ENCODE data around the gene OSBP2. TPM values are rescaled to one million over a fixed set of nuclear protein-coding genes. Genes with fewer than 3 reads are reported as not detected.

OSBP2 gene
- total RNA-seq, 3 donors from 2014 or later, result 2.9 to 5.3 (median 3.4) TPM

DNA sequence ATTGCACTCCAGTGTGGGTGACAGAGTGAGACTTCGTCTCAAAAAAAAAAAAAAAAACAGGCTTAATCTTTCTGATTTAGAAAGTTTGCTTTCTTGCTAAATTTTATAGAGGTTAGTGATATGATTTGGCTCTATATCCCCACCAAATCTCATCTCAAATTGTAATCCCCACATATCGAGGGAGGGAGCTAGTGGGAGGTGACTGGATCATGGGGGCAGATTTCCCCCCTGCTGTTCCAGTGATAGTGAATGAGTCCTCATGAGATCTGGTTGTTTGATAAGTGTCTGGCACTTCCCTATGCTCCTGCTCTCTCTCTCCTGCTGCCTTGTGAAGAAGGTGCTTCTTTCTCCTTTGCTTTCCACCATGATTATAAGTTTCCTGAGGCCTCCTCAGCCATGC lies 90.9 kb downstream of the OSBP2 start:
- intact Hi-C loops (cut with DNase I, micrococcal nuclease), result no loop called here
- TF ChIP-seq, protein P1, sequence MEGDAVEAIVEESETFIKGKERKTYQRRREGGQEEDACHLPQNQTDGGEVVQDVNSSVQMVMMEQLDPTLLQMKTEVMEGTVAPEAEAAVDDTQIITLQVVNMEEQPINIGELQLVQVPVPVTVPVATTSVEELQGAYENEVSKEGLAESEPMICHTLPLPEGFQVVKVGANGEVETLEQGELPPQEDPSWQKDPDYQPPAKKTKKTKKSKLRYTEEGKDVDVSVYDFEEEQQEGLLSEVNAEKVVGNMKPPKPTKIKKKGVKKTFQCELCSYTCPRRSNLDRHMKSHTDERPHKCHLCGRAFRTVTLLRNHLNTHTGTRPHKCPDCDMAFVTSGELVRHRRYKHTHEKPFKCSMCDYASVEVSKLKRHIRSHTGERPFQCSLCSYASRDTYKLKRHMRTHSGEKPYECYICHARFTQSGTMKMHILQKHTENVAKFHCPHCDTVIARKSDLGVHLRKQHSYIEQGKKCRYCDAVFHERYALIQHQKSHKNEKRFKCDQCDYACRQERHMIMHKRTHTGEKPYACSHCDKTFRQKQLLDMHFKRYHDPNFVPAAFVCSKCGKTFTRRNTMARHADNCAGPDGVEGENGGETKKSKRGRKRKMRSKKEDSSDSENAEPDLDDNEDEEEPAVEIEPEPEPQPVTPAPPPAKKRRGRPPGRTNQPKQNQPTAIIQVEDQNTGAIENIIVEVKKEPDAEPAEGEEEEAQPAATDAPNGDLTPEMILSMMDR (IDR thresholded peaks at IDR 0.05), result no peak
- H3K4me3 ChIP-seq, result no peak overlapping the region
- no peaks in the 10 kb centered on the region for H3K9me3 ChIP-seq
- ATAC-seq, result no peak
- H3K4me1 ChIP-seq (ENCODE audit: low read depth), result no peaks in the 10 kb centered on the region
- no peak for DNase-seq
- H3K36me3 ChIP-seq (ENCODE audit: low read depth), result no peaks in the 10 kb centered on the region

DNA sequence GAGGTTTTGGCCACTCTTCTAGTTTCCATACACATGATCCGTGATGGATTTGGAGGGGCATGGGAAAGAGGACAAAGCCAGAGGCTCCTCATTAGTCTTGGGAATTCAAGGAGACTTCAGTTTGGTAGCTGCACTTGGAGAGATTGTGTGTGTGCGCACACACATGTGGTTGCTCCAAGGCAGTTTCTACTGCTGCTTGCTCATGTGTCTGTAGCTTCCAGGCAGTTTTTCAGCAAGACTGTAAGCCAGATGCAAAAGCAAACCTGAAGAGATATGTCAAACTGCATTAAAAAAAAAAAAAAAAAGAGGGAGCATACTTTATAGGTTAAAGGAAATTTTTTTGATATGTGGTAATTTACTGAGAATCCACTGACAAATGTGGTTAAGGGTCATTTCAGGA lies 95.7 kb downstream of the OSBP2 start:
- TF ChIP-seq, protein P1 (IDR thresholded peaks at IDR 0.05), result no peak
- DNase-seq (no peak), ATAC-seq (no peak)
- Histone ChIP-seq H3K9me3 (no peaks in the 10 kb centered on the region), H3K36me3 (ENCODE audit: low read depth) (no peaks in the 10 kb centered on the region), H3K4me3 (no peak overlapping the region), H3K4me1 (ENCODE audit: low read depth) (no peaks in the 10 kb centered on the region)
- intact Hi-C loops (cut with DNase I, micrococcal nuclease), result no loop called here

DNA sequence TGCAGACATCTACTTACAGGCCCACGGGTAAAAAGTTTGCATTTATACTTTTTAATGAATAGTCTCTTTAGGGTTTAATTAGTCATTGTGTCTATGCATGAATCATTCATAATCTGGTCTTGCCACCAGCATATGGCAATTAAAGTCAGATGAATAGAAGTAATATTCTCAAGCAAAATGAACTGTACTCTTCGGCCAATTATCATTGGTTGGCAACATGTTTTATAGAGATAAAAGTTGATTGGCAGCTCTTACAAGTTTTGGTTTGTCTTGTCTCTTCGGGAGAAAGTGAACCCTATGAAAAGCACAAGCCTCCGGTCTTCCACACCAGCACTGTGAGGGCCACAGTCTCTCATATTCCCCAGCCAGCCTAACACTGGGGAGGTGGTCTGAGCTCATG lies 97.8 kb downstream of the OSBP2 start:
- DNase-seq, result no peak
- TF ChIP-seq, protein P1 (IDR thresholded peaks at IDR 0.05), result no peak
- no peak for ATAC-seq

DNA sequence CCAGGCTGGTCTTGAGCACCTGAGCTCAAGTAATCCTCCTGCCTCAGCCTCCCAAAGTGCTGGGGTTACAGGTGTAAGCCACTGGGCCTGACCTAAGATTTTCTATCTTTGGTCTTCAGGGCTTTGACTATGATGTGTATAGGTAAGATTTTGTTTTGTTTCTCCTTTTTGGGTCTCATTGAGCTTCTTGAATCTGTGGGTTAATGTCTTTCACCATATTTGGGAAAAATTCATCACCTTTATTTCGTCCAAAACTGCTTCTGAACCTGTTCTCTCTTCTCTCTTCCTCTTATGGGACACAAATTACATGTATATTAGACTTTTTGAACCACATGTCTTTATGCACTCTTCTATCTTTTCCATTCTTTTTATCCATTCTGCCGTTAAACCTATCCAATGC lies 100.4 kb downstream of the OSBP2 start:
- intact Hi-C loops (cut with DNase I, micrococcal nuclease), result no loop called here

More for the DNA sequence above, 97.8 kb downstream of the OSBP2 start:
- intact Hi-C loops (cut with DNase I, micrococcal nuclease), result no loop called here
- Histone ChIP-seq H3K4me1 (ENCODE audit: low read depth) (no peaks in the 10 kb centered on the region), H3K4me3 (no peak overlapping the region), H3K9me3 (no peaks in the 10 kb centered on the region), H3K36me3 (ENCODE audit: low read depth) (no peaks in the 10 kb centered on the region)

DNA sequence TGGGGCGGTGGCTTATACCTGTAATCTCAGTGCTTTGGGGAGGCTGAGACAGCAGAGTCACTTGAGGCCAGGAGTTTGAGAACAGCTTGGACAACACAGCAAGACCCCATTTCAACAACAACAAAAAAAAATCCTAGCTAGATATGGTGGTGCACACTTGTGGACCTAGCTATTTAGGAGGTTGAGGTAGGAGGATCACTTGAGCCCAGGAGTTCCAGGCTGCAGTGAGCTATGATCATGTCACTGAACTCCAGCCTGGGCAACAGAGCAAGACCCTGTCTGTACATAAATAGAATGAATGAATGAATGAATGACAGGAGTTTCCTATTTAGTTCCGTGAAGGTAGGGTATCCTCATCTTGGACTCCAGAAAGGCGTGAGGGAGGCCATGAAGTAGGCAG lies 107.0 kb downstream of the OSBP2 start:
- no peaks in the 10 kb centered on the region for H3K36me3 ChIP-seq (ENCODE audit: low read depth)
- H3K4me3 ChIP-seq, result no peak overlapping the region
- no peak for DNase-seq
- intact Hi-C loops (cut with DNase I, micrococcal nuclease), result no loop called here
- TF ChIP-seq, protein P1 (IDR thresholded peaks at IDR 0.05), result no peak
- no peak for ATAC-seq
- peaks cover 7% of the 10 kb centered on the region for H3K4me1 ChIP-seq (ENCODE audit: low read depth)
- no peaks in the 10 kb centered on the region for H3K9me3 ChIP-seq

More for the DNA sequence above, 100.4 kb downstream of the OSBP2 start:
- TF ChIP-seq, protein P1 (IDR thresholded peaks at IDR 0.05), result no peak
- H3K4me1 ChIP-seq (ENCODE audit: low read depth), result no peaks in the 10 kb centered on the region
- no peaks in the 10 kb centered on the region for H3K36me3 ChIP-seq (ENCODE audit: low read depth)
- DNase-seq (no peak), ATAC-seq (no peak)
- no peak overlapping the region for H3K4me3 ChIP-seq
- H3K9me3 ChIP-seq, result no peaks in the 10 kb centered on the region

All from mucosa of descending colon (tissue), 3 donors.